HG02571 (cell line): ENCODE results near the gene NFATC2.

Experiments
- ATAC-seq: cut with Tn5 transposase; IDR thresholded peaks from one replicate; pipeline ENCODE4 v1.9.1; 2021; ENCODE audit warnings: mild to moderate bottlenecking, moderate library complexity; ENCODE audit not compliant: unreplicated experiment

NFATC2 gene

DNA sequence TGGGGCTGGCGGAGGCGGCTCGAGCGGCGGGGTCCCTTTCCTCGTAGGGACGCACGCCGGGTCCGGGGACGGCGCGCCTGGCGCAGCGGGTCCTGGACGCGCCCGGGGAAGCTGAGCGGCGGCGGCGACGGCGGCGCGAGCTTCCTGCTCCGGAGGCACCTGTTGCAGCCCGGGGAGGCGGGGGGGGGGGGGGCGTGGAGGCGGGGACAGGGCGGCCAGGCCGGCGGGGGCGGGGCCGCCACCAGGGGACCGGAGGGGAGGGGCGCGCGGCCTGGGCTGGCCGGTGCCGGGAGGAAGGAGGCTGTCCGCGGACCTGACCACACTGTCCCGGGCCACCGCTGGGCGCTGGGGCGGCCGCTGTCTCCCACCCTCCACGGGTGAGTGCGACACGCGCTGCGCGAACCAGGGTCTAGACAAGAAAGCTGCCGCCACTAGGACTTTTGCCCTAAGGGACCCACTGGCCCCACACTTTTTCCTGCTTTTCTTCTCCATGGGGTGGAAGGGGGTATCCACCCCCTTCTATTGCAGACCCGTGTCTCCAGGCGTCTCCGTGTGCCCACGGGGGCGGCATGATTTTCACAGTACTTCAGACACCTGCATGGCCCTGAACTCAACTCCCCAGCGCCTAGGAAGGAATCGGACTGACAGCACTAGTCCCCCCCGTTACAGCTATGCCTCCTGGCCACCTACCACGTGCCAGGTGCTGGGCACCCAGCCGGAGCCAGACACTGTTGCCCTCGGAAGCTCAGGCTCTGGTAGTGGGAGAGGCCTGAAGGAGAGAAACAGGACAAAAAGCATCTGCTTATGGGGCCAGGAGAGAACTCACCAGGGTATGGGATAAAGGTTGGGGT, at the start of gene NFATC2:
NFATC2 (minus strand) TSS at position 149 of the 851 bp plus-strand sequence. CDS start 220 bp downstream, outside the sequence.
- ATAC-seq, result peak; percentile 26

DNA sequence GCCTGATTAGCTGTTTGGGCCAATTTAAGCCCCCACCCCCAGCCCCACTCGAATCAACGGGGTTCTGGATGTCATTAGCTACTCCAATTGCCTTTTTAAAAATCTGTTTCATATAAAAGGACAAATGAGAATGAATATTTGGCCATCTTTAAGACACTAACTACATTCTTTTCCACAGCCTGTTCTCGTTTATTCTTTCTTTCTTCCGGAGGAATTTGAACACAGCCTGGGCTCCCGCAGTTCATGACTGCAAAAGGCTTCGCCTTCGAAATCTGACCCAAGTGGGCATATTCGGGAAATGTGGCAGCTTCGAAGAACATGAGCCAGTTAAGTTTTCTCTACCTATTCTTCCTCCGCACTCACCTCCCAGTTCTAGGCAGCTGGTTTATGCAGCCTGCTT, 49.4 kb upstream of the NFATC2 start:
- no peak for ATAC-seq

- no peak for ATAC-seq
Observed at GRCh38 chr20:51588762-51589161, 46.2 kb upstream of the NFATC2 start.

DNA sequence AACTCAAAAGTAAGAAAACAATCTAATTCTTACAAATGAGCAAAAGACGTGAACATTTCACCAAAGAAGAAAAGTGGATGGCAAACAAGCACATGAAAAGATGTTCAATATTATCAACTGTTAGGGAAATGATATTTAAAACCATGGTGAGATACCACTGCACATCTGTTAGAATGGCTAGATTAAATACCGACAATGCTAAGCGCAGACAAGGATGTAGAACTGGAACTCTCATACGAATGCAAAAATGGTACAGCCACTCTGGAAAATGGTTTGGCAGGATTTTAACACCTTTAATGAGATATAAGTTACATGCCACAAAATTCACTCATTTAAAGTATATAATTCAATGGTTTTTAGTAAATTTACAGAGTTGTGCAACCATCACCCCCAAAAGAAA, 44.6 kb upstream of the NFATC2 start:
- no peak for ATAC-seq

DNA sequence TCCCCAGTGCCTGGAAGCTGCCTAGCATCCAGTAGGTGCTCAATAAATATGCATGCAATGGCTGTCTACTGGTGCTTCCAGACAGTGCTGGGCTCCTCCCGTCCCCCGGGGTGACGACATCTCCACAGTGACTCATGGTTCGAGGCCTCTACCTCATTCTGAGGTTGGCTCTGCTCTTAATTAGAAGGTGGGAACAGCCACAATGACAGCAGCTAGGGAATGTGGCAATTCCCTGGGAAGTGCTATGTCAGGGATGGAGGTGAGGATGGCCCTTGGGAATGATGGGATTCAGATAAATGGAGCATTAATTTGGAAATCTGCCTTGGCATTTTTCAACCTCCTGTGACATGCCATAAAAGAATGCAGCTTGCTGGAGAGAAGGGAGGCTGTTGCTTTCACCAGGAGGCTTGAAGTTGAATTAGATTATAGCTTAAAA, 43.5 kb upstream of the NFATC2 start:
- no peak for ATAC-seq

- no peak for ATAC-seq
Observed at GRCh38 chr20:51585148-51585547, 42.6 kb upstream of the NFATC2 start.

GRCh38 chr20:51584737-51585136, 42.2 kb upstream of the NFATC2 start:
- ATAC-seq, result no peak

DNA sequence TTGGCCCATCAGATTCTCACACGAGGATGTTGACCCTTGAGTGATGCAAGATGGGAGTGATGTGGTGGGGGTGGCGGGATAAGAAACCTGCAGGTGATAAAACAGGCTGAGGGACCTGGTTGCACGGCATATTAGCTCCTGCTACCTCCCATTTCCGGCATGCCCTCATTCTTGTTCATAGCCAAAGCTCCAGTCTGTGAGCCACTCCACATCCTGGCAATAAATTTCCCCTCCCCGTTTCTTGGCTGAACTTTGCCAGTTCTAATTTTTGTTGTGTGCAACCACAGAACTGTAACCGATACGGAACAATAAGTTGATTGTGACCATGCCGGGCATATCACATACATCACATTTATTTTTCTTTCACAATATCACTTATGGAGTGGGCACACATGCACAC, 41.6 kb upstream of the NFATC2 start:
- ATAC-seq, result no peak

- ATAC-seq, result no peak
Observed at GRCh38 chr20:51583499-51583898, 41.0 kb upstream of the NFATC2 start.

GRCh38 chr20:51583073-51583472, 40.6 kb upstream of the NFATC2 start:
- no peak for ATAC-seq

- ATAC-seq, result no peak
Observed at GRCh38 chr20:51581571-51581970, 39.1 kb upstream of the NFATC2 start.

GRCh38 chr20:51579137-51579536, 36.6 kb upstream of the NFATC2 start:
- no peak for ATAC-seq

- ATAC-seq, result no peak
Observed at GRCh38 chr20:51578145-51578459, 35.6 kb upstream of the NFATC2 start.

DNA sequence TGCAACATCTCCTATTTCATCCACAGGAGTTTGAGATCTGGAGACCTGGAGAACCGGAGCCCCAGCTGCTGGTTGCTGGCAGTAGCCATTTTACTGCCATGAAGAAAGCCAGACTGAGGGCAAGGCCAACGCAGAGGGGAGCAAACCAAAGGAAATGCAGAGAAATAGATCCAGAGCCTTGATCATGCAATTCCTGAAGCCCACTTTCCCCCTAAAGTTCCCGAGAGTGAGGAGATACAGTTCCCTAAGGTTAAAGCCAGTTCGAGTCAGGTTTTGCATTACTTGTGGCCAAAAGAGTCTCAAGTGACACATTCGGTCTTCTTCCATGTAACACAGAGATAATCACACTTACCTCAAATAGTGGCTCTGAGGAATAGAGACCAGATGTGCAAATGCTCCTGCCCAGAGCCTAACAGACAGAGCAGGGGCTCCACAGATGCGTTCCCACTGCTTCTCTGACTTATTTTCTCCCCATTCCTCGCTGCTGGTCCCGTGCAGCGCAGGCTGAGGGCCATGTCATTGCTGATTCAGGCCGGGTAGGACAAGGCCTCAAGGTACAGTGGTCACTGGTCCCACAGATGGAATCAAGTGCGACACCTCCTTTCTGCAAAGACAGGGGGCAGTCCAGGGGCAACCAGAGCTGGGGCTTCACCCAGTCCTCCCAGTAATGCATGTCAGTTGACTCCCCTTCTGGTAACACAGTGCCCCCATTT, 35.1 kb upstream of the NFATC2 start:
- ATAC-seq, result no peak

- ATAC-seq, result no peak
Observed at GRCh38 chr20:51575486-51575885, 33.0 kb upstream of the NFATC2 start.

- ATAC-seq, result no peak
Observed at GRCh38 chr20:51574248-51575033, 31.9 kb upstream of the NFATC2 start.

GRCh38 chr20:51573576-51574243, 31.2 kb upstream of the NFATC2 start:
- no peak for ATAC-seq

- no peak for ATAC-seq
Observed at GRCh38 chr20:51571460-51571794, 28.9 kb upstream of the NFATC2 start.

DNA sequence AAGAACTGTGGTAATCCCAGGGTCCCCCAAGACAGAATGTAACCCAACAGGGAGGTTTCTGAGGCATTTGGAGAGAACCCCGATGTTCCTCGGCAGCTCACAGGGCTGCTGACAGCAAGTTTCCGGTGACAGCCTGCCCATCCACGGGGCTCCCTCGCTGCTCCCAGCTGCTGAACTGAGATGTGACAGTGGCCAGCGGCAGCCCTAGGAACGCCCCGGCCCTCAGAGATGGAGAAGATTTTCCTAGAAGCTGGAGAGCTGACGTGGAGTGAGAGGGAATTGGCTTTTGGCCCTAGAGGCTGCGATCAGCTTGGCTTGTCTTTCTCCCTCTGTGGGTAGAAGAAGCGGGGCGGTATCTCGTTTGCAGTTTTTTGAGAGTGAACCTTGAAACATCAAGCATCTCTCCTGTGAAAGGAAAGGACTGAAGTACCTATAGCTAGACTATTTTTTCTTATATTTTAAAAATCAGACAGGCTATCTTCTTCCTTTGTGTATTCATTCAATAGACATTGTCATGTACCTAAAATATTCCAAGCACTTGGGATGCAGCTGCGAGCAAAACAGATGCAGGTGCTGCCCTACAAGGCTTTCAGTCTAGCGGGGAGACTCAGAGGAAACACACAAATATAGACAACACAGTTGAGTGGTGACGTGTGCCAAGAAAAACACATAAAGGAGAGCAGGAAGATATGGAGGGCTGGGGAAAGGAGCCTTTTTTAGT, 28.4 kb upstream of the NFATC2 start:
- no peak for ATAC-seq
